Endothelial cell (in vitro differentiated cells): ENCODE measurements around the gene C4B. TPM values are rescaled to one million over a fixed set of nuclear protein-coding genes. Genes with fewer than 3 reads are reported as not detected.
"Not testable (repeated sequence)": the region's sequence is repeated elsewhere in the genome, so short reads cannot be mapped to it uniquely, and the experiment has no call there.

Experiments used
- DNase-seq: peaks from one replicate; pipeline ENCODE4 v3.0.0; 2021; ENCODE audit warnings: low spot score
- H3K27ac Mint-ChIP-seq: one replicate; pipeline ENCODE4 v1.8.0; 2021; ENCODE audit warnings: mixed read lengths, inconsistent platforms; ENCODE audit not compliant: unreplicated experiment
- H3K27me3 Mint-ChIP-seq: one replicate; pipeline ENCODE4 v1.8.0; 2021; ENCODE audit warnings: mild to moderate bottlenecking, moderate library complexity, mixed read lengths, inconsistent platforms; ENCODE audit not compliant: unreplicated experiment
- H3K36me3 Mint-ChIP-seq: one replicate; pipeline ENCODE4 v1.8.0; 2021; ENCODE audit warnings: mild to moderate bottlenecking, low read depth, mixed read lengths, inconsistent platforms; ENCODE audit not compliant: unreplicated experiment
- H3K4me1 Mint-ChIP-seq: one replicate; pipeline ENCODE4 v1.8.0; 2021; ENCODE audit warnings: mild to moderate bottlenecking, mixed read lengths, inconsistent platforms; ENCODE audit not compliant: unreplicated experiment
- H3K4me3 Mint-ChIP-seq: one replicate; pipeline ENCODE4 v1.8.0; 2021; ENCODE audit warnings: mild to moderate bottlenecking, mixed read lengths, inconsistent platforms; ENCODE audit not compliant: unreplicated experiment
- H3K9me3 Mint-ChIP-seq: one replicate; pipeline ENCODE4 v1.8.0; 2021; ENCODE audit warnings: mixed read lengths, inconsistent platforms; ENCODE audit not compliant: unreplicated experiment
- total RNA-seq: library from RNA; stranded (reverse); fragmentation: NEBNext Ultra II Directional; extraction: Animal tissue kit (Norgen Biotek cat#: 25700); gene quantifications from one replicate; pipeline ENCODE4 v1.2.1, GENCODE V29; 2021; ENCODE audit not compliant: unreplicated experiment

The C4B gene
- total RNA-seq, 1 donor from 2014 or later: 4.6 TPM

DNA sequence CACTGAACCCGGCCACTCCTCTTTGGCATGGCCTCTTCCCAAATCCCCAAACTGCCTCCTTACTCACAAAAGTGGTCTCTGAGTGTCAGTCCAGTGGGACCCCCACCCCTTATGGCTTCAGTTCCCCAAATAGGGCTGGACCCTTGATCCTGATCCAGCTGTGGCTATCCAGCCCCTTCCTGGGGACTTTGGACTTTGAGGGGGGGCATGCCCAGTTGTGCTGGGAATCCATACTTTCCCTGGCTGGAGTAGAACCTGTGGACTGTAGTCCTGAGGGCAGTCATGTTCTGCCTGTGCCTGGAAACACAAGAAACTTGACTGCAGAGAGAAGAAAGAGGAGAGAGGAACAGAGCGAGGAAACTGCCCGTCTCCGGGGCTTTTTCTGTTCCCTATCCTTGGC lies 10.2 kb upstream of the C4B start:
- not testable (repeated sequence) for H3K4me3 Mint-ChIP-seq, H3K27ac Mint-ChIP-seq, H3K36me3 Mint-ChIP-seq, DNase-seq, H3K4me1 Mint-ChIP-seq, H3K9me3 Mint-ChIP-seq, H3K27me3 Mint-ChIP-seq

DNA sequence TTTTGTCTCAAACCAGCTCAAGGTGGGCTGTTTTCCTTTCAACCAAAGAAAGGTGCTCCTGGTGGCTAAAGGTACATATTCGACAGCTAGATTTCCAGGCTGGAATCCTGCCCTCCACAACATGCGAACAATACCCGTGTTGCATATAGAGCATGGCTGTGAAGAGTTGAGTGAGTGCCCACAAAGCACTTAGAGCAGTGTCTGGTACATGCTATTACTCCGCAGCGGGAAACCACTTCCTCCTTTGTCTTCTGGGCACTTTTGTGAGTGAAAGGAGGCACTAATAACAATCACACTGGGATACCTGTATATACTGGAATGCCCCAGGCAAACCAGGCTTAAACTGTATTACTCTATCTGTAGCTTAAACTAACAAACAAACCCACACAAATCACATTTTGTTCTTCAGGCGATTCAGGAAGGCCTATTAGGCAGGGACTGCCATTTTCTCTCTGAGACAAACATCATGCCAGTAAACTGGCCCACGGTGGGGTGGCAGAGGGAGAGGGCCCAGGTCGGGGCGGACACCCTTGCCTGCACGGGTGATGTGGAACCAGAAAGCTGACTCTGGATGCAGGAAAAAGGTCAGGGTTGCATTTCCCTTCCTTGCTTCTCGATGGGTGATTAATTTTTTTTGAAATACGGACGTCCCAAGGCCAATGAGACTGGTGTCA lies 9.6 kb upstream of the C4B start:
- H3K36me3 Mint-ChIP-seq, H3K9me3 Mint-ChIP-seq, H3K4me1 Mint-ChIP-seq, H3K4me3 Mint-ChIP-seq, H3K27me3 Mint-ChIP-seq, H3K27ac Mint-ChIP-seq, DNase-seq: not testable (repeated sequence)

DNA sequence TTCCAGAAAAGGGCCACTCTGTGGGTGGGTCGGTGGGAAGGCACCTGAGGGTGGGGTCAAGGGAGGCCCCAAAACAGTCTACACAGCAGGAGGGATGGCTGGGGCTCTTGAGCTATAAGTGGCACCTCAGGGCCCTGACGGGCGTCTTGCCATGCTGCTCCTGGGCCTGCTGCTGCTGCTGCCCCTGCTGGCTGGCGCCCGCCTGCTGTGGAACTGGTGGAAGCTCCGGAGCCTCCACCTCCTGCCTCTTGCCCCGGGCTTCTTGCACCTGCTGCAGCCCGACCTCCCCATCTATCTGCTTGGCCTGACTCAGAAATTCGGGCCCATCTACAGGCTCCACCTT lies 9.1 kb upstream of the C4B start:
- H3K27me3 Mint-ChIP-seq, DNase-seq, H3K36me3 Mint-ChIP-seq, H3K4me3 Mint-ChIP-seq, H3K9me3 Mint-ChIP-seq, H3K27ac Mint-ChIP-seq, H3K4me1 Mint-ChIP-seq: not testable (repeated sequence)

- not testable (repeated sequence) for DNase-seq, H3K4me1 Mint-ChIP-seq, H3K4me3 Mint-ChIP-seq, H3K27ac Mint-ChIP-seq, H3K36me3 Mint-ChIP-seq, H3K9me3 Mint-ChIP-seq, H3K27me3 Mint-ChIP-seq
Observed at GRCh38 chr6:32005991-32006529, 8.5 kb upstream of the C4B start.

DNA sequence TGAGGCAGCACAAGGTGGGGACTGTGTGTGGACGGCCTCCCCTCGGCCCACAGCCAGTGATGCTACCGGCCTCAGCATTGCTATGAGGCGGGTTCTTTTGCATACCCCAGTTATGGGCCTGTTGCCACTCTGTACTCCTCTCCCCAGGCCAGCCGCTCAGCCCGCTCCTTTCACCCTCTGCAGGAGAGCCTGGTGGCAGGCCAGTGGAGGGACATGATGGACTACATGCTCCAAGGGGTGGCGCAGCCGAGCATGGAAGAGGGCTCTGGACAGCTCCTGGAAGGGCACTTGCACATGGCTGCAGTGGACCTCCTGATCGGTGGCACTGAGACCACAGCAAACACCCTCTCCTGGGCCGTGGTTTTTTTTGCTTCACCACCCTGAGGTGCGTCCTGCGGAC lies 7.5 kb upstream of the C4B start:
- not testable (repeated sequence) for H3K27ac Mint-ChIP-seq, H3K4me1 Mint-ChIP-seq, DNase-seq, H3K9me3 Mint-ChIP-seq, H3K36me3 Mint-ChIP-seq, H3K4me3 Mint-ChIP-seq, H3K27me3 Mint-ChIP-seq

- H3K4me3 Mint-ChIP-seq: not testable (repeated sequence)
Observed at GRCh38 chr6:32008037-32008436, 6.6 kb upstream of the C4B start.

GRCh38 chr6:32008616-32009015 lies 6.0 kb upstream of the C4B start:
- H3K27me3 Mint-ChIP-seq, H3K4me1 Mint-ChIP-seq, H3K36me3 Mint-ChIP-seq, H3K27ac Mint-ChIP-seq, H3K4me3 Mint-ChIP-seq, DNase-seq, H3K9me3 Mint-ChIP-seq: not testable (repeated sequence)

More at GRCh38 chr6:32008037-32008436, 6.6 kb upstream of the C4B start:
- H3K36me3 Mint-ChIP-seq, H3K27ac Mint-ChIP-seq, H3K27me3 Mint-ChIP-seq, H3K9me3 Mint-ChIP-seq, DNase-seq, H3K4me1 Mint-ChIP-seq: not testable (repeated sequence)

GRCh38 chr6:32009537-32009936 lies 5.1 kb upstream of the C4B start:
- not testable (repeated sequence) for DNase-seq, H3K27me3 Mint-ChIP-seq, H3K36me3 Mint-ChIP-seq, H3K4me1 Mint-ChIP-seq, H3K9me3 Mint-ChIP-seq, H3K4me3 Mint-ChIP-seq, H3K27ac Mint-ChIP-seq

DNA sequence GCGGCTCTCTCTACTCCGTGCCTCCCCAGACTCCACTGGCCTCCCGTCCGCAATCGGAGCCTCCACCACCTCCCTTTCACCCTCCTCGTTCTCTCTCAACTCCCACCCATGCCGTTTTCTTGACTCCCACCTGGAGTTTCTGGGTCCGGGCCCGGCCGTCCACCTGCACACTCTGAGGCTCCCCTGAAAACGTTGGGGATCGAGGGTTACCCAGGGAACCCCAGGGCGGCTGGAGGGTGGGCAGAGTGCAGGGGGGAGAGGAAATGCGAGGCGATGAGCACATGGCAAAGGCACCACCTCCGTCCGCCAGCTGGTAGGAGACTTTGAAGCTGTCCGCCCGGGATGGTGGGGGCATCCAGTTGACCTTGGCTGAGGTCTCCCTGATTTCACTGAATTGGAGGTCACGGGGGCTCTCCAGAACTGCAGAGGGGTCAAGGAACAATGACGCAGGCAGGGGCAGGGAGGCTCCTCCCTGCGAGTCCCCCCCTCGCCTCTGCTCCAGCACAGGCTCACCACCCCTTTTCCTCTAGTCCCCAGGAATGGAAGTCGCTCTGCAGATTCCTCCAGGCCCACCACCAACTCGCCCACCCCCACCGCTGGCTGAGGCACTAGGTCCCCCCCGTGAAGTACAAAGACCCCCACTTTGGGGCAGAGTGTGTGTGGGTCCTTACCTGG lies 3.6 kb upstream of the C4B start:
- not testable (repeated sequence) for DNase-seq, H3K4me1 Mint-ChIP-seq, H3K36me3 Mint-ChIP-seq

DNA sequence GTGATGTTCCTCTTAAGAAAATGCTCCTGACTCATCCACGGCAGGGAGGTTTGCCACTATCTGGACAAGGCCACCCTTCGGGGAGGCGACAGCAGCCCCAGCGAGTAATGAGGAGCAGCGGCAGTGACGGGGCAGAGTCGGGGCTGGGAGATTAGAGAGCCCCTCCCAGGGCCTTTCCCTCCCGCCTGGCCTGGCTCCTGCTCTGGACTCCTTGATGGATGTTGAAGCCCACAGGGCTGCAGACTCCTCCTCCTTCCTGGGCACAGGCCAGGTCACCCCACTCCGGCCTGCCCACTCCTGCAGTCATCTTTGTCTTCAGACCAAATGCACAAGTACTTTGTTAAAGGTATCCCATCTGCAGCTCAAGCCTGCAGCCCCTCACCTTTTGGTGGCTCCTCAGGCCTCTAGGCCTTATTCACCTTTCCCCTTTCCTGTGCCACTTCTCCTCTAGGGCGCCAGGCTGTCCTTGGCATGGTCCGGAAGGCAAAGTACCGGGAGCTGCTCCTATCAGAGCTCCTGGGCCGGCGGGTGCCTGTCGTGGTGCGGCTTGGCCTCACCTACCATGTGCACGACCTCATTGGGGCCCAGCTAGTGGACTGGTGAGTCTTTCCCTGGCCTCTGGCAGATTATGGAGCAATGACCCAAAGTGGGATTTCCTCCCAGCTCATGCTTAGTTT lies 1.5 kb upstream of the C4B start:
- H3K36me3 Mint-ChIP-seq, H3K4me1 Mint-ChIP-seq, H3K9me3 Mint-ChIP-seq, H3K4me3 Mint-ChIP-seq, H3K27ac Mint-ChIP-seq, DNase-seq, H3K27me3 Mint-ChIP-seq: not testable (repeated sequence)

More for the DNA sequence above, 3.6 kb upstream of the C4B start:
- not testable (repeated sequence) for H3K27me3 Mint-ChIP-seq, H3K27ac Mint-ChIP-seq, H3K4me3 Mint-ChIP-seq, H3K9me3 Mint-ChIP-seq

DNA sequence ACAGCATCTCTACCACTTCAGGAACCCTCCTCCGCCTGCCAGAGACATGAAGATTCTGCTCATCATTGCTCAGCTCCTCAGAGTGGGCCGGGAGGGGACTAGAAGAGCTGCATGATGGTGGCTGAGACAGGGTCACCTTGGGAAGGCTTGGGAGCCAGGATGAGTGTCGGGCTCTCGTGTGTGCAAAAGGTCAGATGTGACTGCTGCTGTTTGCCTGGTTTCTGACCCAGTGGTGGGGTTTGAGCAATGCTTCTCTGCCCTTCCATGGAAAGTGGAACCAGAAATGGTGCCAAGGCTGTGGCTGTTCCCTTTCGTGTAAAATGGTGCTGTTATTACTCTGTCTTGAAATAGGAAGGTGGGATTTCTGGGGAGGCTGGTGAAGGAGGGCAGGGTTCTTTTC lies 857 bp upstream of the C4B start:
- H3K27me3 Mint-ChIP-seq: not testable (repeated sequence)

DNA sequence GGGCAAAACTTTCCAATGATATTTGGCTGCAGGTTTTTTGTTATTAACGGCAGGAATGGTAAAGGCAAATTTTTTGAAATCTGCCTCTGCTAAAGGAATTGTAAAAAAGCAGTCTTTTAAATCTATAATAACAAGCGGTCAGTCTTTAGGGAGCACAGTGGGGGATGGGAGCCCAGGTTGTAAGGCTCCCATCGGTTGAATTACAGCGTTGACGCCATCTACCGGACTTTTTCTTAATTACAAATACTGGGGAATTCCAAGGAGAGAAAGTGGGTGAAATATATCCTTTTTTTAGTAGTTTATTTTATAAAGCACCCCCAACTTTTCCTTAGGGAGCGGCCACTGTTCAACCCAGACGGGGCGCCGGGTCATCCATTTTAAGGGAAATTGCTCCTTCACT lies 7.5 kb downstream of the C4B start:
- H3K9me3 Mint-ChIP-seq, H3K27me3 Mint-ChIP-seq, DNase-seq, H3K36me3 Mint-ChIP-seq, H3K27ac Mint-ChIP-seq, H3K4me1 Mint-ChIP-seq, H3K4me3 Mint-ChIP-seq: not testable (repeated sequence)

More for the DNA sequence above, 857 bp upstream of the C4B start:
- not testable (repeated sequence) for H3K27ac Mint-ChIP-seq, H3K9me3 Mint-ChIP-seq, H3K4me3 Mint-ChIP-seq, H3K4me1 Mint-ChIP-seq, DNase-seq, H3K36me3 Mint-ChIP-seq
